GM19324 (cell line): ENCODE measurements around the gene TBL1X.
"Not testable (repeated sequence)": the region's sequence is repeated elsewhere in the genome, so short reads cannot be mapped to it uniquely, and the experiment has no call there.

Experiments used
- ATAC-seq: cut with Tn5 transposase; IDR thresholded peaks from one replicate; pipeline ENCODE4 v1.9.1; 2021; ENCODE audit warnings: mild to moderate bottlenecking, moderate library complexity; ENCODE audit not compliant: unreplicated experiment, low FRiP score

The TBL1X gene

GRCh38 chrX:9738151-9738550 lies 273.3 kb downstream of the TBL1X start:
- ATAC-seq = no peak

- ATAC-seq = no peak
These were observed 274.3 kb downstream of the TBL1X start for GRCh38 chrX:9739130-9739529.

- ATAC-seq = no peak
These were observed 280.7 kb downstream of the TBL1X start for GRCh38 chrX:9745417-9746115.

GRCh38 chrX:9746148-9746888 lies 281.5 kb downstream of the TBL1X start:
- no peak for ATAC-seq

GRCh38 chrX:9747644-9748043 lies 282.8 kb downstream of the TBL1X start:
- no peak for ATAC-seq

GRCh38 chrX:9749146-9749692 lies 284.4 kb downstream of the TBL1X start:
- ATAC-seq = no peak

GRCh38 chrX:9757366-9757765 lies 292.5 kb downstream of the TBL1X start:
- no peak for ATAC-seq

- no peak for ATAC-seq
These were observed 293.3 kb downstream of the TBL1X start for GRCh38 chrX:9758021-9758638.

GRCh38 chrX:9759337-9759736 lies 294.5 kb downstream of the TBL1X start:
- ATAC-seq = no peak

- no peak for ATAC-seq
These were observed 300.3 kb downstream of the TBL1X start for GRCh38 chrX:9765072-9765736.

GRCh38 chrX:9765737-9766097 lies 300.9 kb downstream of the TBL1X start, which contains the start of gene GPR143:
Gene GPR143 (minus strand): TSS chrX:9765847. CDS start chrX:9765817, 30 bp downstream.
- ATAC-seq = no peak

- ATAC-seq = no peak
These were observed 302.5 kb downstream of the TBL1X start for GRCh38 chrX:9767375-9767774.

GRCh38 chrX:9768321-9768839 lies 303.5 kb downstream of the TBL1X start:
- ATAC-seq = not testable (repeated sequence)

- no peak for ATAC-seq
These were observed 305.5 kb downstream of the TBL1X start for GRCh38 chrX:9770319-9770718.

GRCh38 chrX:9772943-9773342 lies 308.1 kb downstream of the TBL1X start:
- no peak for ATAC-seq

GRCh38 chrX:9775930-9776329 lies 311.1 kb downstream of the TBL1X start:
- ATAC-seq = no peak

GRCh38 chrX:9781941-9782340 lies 317.1 kb downstream of the TBL1X start:
- ATAC-seq = no peak

- ATAC-seq = no peak
These were observed 319.5 kb downstream of the TBL1X start for GRCh38 chrX:9784332-9784731.

- ATAC-seq = no peak
These were observed 320.5 kb downstream of the TBL1X start for GRCh38 chrX:9785254-9785943.
